GM18499 (cell line): ENCODE measurements around the gene ZNF316.
"Not testable (repeated sequence)": the region's sequence is repeated elsewhere in the genome, so short reads cannot be mapped to it uniquely, and the experiment has no call there.

Experiments used
- ATAC-seq: cut with Tn5 transposase; IDR thresholded peaks from one replicate; pipeline ENCODE4 v1.9.1; 2021; ENCODE audit warnings: moderate number of reproducible peaks; ENCODE audit not compliant: insufficient read depth, unreplicated experiment

ZNF316 gene

DNA sequence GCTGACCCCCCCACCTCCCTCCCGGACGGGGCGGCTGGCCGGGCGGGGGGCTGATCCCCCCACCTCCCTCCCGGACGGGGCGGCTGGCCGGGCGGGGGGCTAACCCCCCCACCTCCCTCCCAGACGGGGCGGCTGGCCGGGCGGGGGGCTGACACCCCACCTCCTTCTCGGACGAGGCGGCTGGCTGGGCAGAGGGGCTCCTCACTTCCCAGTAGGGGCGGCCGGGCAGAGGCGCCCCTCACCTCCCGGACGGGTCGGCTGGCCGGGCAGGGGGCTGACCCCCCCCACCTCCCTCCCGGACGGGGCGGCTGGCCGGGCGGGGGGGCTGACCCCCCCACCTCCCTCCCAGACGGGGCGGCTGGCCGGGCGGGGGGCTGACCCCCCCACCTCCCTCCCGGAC lies 33.7 kb downstream of the ZNF316 start:
- not testable (repeated sequence) for ATAC-seq

DNA sequence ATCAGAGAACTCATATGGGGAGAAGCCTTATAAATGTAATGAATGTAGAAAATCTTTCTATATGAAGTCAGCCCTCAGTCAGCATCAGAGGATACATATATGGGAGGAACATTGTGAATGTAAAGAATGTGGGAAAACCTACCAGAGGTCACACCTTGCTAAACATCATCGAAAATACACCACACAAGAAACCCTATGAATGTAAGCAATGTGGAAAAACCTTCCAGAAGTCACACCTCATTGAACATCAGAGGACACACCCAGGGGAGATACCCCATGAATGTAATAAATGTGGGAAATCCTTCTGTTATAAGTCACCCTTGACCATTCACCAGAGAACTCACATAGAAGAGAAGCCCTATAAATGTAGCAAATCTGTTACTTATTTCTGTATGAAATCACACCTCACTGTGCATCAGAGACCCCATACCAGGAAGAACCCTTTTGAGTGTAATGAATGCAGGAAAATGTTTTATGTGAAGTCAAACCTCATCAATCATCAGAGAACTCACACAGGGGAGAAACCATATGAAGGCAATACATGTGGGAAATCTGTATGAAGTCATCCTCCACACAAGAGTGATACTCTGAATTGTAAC lies 38.8 kb downstream of the ZNF316 start:
- no peak for ATAC-seq

DNA sequence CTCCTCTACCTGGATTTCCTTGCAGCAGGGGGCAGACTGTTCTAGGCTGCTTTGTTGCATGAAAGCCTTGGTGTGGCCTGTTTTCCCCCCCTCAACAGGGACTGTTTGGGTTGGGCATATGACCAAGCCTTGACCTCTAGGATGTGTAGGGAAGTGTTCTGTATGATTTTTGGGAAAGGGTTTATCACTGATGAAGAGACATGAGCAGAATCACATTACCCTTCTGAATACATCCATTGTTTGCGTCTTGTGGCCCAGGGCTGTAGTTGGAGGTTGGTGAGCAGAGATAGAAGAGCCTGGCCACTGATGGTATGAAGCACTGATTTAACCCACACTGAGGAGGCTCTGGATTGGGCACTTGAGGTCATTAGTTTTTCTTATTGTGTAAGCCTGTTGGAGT lies 43.0 kb downstream of the ZNF316 start:
- no peak for ATAC-seq

DNA sequence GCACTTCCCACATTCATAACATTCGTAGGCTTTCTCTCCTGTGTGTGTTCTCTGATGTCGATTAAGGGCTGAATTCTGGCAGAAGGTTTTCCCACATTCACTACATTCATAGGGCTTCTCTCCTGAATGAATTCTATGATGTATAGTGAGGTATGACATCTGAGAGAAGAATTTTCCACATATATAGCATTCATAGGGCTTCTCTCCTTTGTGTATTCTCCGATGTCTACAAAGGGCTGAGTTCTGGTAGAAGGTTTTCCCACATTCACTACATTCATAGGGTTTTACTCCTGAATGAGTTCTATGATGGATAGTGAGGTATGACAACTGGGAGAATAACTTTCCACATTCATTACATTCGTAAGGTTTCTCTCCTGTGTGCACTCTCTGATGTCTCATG lies 54.0 kb downstream of the ZNF316 start:
- ATAC-seq: no peak

DNA sequence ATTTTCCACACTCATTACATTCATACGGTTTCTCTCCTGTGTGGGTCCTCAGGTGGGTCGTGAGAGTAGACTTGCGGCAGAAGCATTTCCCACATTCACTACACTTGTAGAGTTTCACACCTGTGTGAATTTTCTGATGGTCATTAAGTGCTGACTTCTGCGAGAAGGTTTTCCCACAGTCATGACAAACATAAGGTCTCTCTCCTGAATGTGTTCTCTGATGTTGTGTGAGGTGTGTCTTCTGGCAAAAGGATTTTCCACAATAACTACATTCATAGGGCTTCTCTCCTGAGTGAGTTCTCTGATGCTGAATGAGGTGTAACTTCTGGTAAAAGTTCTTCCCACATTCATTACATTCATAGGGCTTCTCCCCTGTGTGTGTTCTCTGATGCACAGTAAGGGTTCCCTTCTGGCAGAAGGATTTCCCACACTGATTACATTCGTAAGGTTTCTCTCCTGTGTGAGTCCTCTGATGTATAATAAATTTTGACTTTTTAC lies 54.5 kb downstream of the ZNF316 start:
- no peak for ATAC-seq

DNA sequence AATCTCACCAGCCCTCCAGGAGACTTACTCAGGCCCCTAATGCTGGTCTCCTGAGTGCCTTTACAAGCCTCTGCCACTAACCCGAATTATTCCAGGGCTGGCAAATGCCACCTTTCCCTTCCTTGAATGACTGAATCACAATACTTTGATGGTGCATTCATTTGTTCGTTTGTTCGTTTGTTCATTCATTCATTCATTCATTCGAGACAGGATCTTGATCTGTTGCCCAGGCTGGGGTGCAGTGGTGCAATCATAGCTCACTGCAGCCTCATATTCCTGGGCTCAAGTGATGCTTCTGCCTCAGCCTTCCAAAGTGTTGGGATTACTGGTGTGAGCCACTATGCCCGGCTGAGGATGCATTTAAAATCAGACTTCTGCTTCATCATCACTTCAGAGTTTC lies 63.7 kb downstream of the ZNF316 start:
- ATAC-seq: no peak

DNA sequence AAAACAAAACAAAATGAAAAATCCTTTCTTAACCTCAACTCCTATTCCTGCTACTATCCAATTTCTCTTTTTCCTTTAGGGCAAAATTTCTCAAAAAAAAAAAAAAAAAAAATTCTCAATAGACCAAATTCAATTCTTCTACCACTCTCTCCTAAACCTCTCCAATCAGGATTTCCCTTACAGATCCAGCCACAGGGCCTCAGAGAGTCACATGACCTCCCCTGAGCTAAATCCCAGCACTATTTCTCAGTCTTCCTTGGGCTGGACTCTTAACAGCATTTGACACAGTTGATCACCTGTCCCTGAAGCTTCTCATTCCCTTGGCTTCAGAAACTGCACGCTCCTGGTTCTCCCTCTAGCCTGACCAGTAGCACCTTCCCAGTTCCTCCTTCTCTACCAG lies 64.7 kb downstream of the ZNF316 start:
- ATAC-seq: no peak
